ENCODE results near the gene PTPN1. TPM values are rescaled to one million over a fixed set of nuclear protein-coding genes. Genes with fewer than 3 reads are reported as not detected.
"Not testable (repeated sequence)": the region's sequence is repeated elsewhere in the genome, so short reads cannot be mapped to it uniquely, and the experiment has no call there.

The PTPN1 gene
- total RNA-seq, 1 donor from 2014 or later: 47.5 TPM

DNA sequence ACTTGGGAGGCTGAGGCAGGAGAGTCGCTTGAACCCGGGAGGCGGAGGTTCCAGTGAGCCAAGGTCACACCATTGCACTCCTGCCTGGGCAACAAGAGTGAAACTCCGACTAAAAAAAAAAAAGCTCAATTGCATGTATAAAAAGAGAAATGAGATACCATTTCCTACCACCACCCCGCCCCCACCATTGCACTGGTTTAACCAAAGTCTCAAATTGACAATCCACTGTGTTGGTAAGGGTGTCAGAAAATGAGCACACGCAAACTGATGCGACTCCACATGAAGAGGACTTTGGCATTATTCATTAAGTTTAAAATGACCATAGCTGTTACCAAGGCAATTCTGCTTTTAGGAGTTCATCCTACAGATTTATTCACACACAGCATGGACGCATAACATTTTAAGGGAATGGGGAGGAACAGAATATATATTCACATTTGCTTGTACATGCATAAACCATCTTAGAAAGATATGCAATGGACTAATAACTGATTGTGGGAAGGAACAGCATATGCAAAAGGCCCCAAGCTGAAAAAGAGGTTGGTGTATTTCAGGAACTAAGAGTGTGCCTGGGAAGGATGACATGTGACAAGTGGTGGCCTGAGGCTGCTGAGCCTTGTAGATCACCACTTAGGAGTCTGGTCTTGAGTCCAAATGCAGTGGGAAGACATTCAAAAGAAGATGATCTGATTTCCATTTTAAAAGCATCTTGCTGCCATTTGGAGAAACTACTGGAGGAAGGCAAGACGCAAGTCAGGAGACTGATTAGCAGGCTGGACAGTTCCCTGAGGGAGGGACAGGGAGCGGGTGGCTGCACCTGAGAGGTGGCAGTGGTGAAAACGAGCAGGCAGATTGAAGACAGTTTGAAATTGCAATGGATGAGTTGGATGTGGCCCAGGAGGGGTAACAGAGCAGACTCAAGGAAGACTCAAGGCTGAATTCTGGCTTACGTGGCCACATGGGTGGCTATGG lies 37.2 kb upstream of the PTPN1 start:
- Mint-ChIP-seq H3K9me3 (ENCODE audit: unreplicated experiment) (no peaks in the 10 kb centered on the region), H3K27ac (ENCODE audit: unreplicated experiment) (no peak overlapping the region), H3K36me3 (ENCODE audit: unreplicated experiment) (no peaks in the 10 kb centered on the region), H3K27me3 (ENCODE audit: unreplicated experiment) (no peaks in the 10 kb centered on the region), H3K4me1 (ENCODE audit: low read depth, unreplicated experiment) (no peaks in the 10 kb centered on the region), H3K4me3 (ENCODE audit: unreplicated experiment) (no peak overlapping the region)
- TF ChIP-seq, protein P1, sequence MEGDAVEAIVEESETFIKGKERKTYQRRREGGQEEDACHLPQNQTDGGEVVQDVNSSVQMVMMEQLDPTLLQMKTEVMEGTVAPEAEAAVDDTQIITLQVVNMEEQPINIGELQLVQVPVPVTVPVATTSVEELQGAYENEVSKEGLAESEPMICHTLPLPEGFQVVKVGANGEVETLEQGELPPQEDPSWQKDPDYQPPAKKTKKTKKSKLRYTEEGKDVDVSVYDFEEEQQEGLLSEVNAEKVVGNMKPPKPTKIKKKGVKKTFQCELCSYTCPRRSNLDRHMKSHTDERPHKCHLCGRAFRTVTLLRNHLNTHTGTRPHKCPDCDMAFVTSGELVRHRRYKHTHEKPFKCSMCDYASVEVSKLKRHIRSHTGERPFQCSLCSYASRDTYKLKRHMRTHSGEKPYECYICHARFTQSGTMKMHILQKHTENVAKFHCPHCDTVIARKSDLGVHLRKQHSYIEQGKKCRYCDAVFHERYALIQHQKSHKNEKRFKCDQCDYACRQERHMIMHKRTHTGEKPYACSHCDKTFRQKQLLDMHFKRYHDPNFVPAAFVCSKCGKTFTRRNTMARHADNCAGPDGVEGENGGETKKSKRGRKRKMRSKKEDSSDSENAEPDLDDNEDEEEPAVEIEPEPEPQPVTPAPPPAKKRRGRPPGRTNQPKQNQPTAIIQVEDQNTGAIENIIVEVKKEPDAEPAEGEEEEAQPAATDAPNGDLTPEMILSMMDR (IDR thresholded peaks at IDR 0.05; ENCODE audit: partially characterized antibody, unreplicated experiment): no peak
- DNase-seq: no peak

DNA sequence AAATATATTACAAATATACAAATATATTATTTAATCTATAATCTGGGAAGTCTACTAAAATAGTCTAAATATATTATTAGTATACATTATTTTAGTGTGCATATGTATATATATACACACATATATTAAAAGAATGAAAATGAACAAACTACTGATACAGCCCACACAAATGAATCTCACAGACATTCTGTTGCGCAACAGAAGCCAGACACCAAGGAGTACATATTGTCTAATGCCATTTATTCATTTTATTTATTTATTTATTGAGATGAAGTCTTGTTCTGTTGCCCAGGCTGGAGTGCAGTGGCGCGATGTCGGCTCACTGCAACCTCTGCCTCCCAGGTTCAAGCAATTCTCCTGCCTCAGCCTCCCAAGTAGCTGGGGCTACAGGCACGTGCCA lies 35.8 kb upstream of the PTPN1 start:
- H3K4me1 Mint-ChIP-seq (ENCODE audit: low read depth, unreplicated experiment); H3K27ac Mint-ChIP-seq (ENCODE audit: unreplicated experiment); H3K4me3 Mint-ChIP-seq (ENCODE audit: unreplicated experiment); DNase-seq; H3K36me3 Mint-ChIP-seq (ENCODE audit: unreplicated experiment); H3K27me3 Mint-ChIP-seq (ENCODE audit: unreplicated experiment); H3K9me3 Mint-ChIP-seq (ENCODE audit: unreplicated experiment): not testable (repeated sequence)

DNA sequence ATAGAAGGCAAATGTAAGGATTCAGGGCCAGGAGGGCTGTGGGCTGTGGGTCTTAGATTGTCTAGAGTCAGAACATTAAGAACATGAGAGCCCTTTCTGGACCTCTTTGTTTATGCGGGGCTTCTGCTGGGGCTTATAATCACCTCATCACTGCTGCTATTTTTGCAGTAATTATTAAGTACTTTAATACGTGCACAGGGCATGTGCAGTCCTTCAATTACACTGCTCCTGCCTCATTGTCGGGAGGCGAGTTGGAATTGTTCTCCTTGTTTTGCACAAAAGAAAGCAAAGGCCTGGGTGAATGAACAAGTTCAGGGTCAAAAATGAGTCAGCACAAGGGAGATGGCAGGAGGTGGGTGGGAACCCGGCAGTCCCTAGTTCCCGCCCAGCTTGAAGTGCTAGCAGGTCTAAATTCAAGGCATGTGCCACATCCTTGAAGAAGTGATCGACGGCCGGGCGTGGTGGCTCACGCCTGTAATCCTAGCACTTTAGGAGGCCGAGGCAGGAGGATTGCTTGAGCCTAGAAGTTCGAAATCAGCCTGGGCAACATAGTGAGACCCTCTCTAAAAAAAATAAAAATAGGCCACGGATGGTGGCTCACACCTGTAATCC lies 34.4 kb upstream of the PTPN1 start:
- DNase-seq: no peak
- Mint-ChIP-seq H3K4me3 (ENCODE audit: unreplicated experiment) (no peak overlapping the region), H3K36me3 (ENCODE audit: unreplicated experiment) (no peaks in the 10 kb centered on the region), H3K27ac (ENCODE audit: unreplicated experiment) (no peak overlapping the region), H3K9me3 (ENCODE audit: unreplicated experiment) (no peaks in the 10 kb centered on the region), H3K4me1 (ENCODE audit: low read depth, unreplicated experiment) (no peaks in the 10 kb centered on the region), H3K27me3 (ENCODE audit: unreplicated experiment) (no peaks in the 10 kb centered on the region)
- TF ChIP-seq, protein P1 (IDR thresholded peaks at IDR 0.05; ENCODE audit: partially characterized antibody, unreplicated experiment): no peak

DNA sequence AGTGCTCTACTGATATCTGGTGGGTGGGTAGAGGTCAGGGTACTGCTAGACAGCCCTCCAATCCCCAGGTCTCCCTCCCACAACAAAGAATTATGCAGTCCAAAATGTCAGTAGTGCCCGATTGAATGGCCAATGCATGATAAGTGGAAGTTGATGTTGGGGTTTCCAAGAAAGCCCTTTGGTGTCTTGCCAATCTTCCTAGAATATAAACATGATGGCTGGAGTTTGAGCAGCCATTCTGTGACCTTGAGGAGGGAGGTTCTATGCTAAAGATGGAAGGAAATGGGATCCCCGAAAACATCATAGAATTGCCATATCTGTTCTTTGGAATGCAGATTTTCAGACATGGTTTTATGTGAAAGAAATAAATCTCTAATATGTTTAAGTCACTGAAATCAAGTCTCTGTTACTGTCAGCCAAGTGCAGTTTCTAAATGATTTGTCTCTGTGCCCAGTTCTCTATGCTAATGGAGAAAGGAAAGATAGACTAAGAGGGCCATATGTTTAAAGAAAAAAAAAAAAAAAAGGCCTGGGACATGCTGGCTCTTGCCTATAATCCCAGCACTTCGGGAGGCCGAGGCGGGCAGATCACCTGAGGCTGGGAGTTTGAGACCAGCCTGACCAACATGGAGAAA lies 32.8 kb upstream of the PTPN1 start:
- Mint-ChIP-seq H3K36me3 (ENCODE audit: unreplicated experiment) (no peaks in the 10 kb centered on the region), H3K27me3 (ENCODE audit: unreplicated experiment) (no peaks in the 10 kb centered on the region), H3K27ac (ENCODE audit: unreplicated experiment) (no peak overlapping the region), H3K4me3 (ENCODE audit: unreplicated experiment) (no peak overlapping the region), H3K9me3 (ENCODE audit: unreplicated experiment) (no peaks in the 10 kb centered on the region), H3K4me1 (ENCODE audit: low read depth, unreplicated experiment) (no peaks in the 10 kb centered on the region)
- no peak for DNase-seq
- TF ChIP-seq, protein P1 (IDR thresholded peaks at IDR 0.05; ENCODE audit: partially characterized antibody, unreplicated experiment): no peak

DNA sequence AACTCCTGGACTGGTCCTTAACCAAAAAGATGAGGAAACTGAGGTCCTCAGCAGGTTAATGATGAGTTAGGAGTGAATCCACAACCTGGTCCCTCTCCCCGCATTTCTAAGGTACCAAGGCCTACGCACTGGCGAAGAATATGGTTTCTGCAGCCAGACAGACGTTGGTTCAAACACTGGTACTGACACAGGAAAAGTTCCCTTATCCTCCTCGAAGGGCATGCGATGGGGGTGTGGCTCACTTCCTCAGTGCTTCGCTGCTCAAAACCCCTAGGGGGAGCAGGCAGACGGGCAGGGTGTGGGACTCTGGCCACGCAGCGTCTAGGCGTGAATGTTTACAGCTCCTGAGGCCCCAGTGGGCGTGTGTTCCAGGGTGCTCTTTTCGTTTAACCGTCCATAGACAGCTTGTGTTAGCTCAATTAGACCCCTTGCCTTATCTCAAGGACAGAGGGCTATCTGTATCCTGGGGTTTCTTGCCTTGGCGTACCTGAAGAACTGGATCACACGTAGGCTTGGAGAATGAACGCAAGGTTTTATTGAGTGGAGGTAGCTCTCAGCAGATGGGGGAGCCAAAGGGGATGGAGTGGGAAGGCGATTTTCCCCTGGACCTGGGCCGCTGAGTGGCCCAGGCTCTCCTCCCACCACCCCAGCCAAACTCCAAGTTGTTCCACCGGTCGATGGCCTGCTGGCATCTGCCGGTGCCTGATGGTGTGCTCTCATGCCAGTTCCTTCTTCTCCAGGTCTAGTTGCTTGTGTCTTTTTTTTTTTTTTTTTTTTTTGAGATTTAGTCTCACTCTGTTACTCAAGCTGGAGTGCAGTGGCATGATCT lies 31.8 kb upstream of the PTPN1 start:
- DNase-seq: peak; percentile 43
- H3K36me3 Mint-ChIP-seq (ENCODE audit: unreplicated experiment): no peaks in the 10 kb centered on the region

More for the DNA sequence above, 31.8 kb upstream of the PTPN1 start:
- no peak overlapping the region for H3K4me3 Mint-ChIP-seq (ENCODE audit: unreplicated experiment)
- no peaks in the 10 kb centered on the region for H3K9me3 Mint-ChIP-seq (ENCODE audit: unreplicated experiment)
- TF ChIP-seq, protein P1 (IDR thresholded peaks at IDR 0.05; ENCODE audit: partially characterized antibody, unreplicated experiment): peak; percentile 33
- no peak overlapping the region for H3K27ac Mint-ChIP-seq (ENCODE audit: unreplicated experiment)
- H3K4me1 Mint-ChIP-seq (ENCODE audit: low read depth, unreplicated experiment): no peaks in the 10 kb centered on the region
- H3K27me3 Mint-ChIP-seq (ENCODE audit: unreplicated experiment): no peaks in the 10 kb centered on the region
